HL-60/S4 treated with retinoic acid at 250 ng/mL for 4 days and 3 days (cell line): ENCODE data around the gene NOTCH3.

Experiments used
- in situ Hi-C: fragments of 300-500 bp; cut with MboI; formaldehyde crosslinking; loops from 2 replicates; pipeline ENCODE4 v1.7.0; 2022; ENCODE audit warnings: low sequenced_read_pairs

Gene NOTCH3

DNA sequence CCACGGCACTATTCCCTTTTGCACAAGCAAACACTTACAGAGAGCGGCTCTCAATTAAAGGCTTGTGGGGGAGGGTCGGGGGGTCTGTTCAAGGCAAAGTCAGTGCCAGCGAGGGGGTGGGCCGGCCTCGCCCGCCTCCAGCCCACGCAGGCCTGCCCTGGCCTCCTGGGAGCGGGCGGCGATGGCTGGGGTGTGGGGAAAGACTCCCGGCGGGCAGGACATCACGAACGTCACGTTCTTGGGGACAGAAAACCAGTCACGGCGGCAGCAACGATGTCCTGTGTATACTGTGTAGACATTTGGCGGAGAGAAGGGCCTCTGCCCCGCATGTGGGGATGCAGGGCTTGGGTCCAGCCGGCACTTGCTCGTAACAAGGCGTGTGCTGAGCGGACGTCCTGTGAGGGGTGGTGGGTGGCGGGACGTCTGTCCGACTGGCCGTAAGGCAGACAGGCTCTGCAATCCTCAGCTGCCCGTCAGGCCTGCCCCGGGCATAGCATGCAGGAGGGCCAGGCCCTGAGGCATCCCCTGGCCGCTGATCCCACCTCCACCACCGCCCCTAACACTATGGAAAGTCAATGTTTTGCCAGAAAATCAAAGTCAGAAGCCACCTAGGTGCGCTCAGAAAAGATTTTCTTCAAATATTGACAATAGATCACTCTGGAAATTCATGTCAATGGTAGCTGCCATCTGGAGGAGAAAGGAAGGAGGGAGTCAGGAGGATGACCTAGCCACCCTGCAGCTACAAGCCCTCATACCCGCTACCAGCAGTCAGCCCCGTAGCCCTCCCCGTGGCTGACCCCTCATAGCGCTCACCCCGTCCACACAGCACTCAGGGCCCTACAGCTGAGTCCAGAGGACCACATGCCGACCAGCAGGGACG lies 37.2 kb upstream of the NOTCH3 start:
- in situ Hi-C loops = no loop called here

DNA sequence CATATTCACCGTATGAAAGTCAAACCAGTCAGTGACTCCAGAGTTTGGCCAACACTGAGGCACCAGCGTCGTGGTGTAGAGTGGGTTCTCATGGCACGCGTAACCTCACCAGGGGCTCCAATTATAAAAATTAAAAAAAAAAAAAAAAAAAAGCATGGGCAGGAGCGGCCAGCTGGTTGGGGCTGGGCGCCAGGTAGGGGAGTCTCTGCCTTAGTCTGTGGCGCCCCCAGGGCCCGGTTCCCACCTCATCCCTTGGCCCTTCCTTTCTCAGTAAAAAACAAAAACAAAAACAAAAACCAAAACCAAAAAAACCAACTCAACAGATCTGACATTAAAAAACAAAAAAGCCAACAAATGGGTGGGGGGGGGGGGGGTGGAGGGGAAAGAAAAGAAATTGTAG lies 36.1 kb upstream of the NOTCH3 start:
- in situ Hi-C loops = no loop called here

DNA sequence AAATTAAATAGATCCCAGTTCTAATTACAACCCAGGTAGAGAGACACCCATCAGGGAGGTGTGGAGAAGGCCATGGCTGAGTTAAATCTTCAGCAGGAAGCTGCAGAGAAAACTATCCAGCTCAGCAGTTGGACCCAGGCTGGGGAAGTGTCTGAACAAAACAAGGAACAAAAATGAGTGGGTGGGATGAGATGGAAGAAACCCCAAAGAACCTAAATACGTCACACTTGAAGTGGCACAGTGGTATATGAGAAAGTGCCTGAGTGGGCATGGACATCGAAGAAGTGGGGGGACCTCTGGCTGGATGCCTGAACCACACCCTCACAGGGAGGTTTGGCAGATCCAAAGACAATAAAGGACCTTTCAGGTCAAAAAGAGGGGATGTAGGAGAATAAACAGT lies 35.0 kb upstream of the NOTCH3 start:
- in situ Hi-C loops = no loop called here

DNA sequence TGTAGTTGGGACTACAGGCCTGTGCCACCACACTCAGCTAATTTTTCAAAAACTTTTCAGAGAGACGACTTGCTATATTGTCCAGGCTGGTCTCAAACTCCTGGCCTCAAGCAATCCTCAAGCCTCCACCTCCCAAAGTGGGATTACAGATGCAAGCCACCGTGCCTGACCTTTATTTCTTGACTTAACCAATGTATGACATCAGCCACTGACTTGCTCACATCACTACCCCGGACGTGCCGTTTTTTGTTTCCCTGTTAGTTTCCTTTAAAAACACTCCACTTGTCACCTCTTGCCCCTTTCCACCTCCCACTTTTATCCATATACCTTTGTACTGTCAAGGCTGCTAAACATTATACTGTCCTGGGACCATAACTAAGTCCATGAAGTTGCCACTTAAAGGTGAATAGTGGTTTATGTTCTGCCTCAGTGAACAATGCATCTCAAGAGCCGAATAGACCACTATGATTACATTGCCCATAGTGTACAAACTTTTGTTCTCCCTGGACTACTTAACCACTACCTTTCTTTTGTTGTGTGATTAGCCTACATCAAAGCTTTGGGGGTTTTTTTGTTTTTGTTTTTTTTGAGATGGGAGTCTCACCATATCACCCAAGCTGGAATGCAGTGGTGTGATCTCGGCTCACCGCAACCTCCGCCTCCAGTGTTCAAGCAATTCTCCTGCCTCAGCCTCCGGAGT lies 33.8 kb upstream of the NOTCH3 start:
- in situ Hi-C loops = no loop called here

DNA sequence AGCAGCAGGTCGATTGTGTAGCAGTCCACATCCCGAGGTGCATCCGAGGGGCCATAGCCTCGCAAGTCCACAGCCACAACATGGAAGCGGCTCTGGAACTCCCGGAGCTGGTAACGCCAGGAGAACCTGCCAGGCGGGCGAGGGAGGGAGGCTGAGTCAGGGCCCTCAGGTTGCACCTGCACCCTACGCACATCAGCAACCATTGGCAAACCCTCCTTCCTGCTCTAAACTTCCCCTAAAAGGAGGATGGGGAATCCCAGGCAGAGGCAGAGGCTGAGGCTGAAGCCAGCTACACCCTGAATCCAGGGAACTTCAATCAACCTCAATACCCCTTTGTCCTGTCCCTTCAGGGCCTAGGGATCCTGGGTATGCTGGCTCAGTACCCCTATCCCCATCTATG lies 30.5 kb upstream of the NOTCH3 start:
- in situ Hi-C loops = no loop called here

DNA sequence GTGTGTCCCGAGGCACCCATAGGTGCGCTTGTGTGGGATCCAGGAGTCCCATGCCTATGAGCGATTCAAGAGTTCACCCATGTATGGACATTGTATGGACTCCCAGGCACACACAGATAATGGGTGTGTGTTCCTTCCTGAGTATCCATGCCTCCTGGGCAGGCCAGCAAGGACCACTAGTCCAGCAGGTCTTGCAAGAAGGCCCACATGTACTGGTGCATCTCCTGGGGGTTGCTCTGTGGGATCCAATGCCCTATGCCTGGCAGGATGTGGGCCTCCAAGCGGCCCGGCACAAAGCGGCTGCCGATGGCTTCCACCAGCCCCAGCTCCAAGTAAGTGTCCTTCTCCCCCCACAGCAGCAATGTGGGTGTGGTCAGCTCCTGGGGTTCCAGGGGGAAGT lies 26.5 kb upstream of the NOTCH3 start:
- in situ Hi-C loops = no loop called here

DNA sequence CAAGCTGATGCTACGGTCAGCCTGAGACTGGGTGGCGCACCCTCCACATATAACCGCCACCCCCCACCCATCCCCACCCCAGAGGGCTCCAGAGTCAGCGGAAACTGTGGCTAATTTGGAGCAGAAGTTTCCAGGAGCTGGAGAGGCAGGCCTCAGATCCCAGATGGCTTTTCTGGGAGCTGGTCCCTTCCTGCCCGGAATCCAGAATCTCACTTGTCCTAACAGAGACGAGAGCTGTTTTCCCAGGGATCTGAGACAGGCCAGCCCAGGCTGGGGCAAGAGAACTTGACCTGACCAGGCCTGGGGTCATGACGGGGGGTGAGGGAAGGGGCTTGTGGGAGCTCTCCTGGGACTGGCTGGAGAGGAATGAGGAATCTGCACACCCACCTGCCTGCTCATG lies 25.0 kb upstream of the NOTCH3 start:
- in situ Hi-C loops = no loop called here

DNA sequence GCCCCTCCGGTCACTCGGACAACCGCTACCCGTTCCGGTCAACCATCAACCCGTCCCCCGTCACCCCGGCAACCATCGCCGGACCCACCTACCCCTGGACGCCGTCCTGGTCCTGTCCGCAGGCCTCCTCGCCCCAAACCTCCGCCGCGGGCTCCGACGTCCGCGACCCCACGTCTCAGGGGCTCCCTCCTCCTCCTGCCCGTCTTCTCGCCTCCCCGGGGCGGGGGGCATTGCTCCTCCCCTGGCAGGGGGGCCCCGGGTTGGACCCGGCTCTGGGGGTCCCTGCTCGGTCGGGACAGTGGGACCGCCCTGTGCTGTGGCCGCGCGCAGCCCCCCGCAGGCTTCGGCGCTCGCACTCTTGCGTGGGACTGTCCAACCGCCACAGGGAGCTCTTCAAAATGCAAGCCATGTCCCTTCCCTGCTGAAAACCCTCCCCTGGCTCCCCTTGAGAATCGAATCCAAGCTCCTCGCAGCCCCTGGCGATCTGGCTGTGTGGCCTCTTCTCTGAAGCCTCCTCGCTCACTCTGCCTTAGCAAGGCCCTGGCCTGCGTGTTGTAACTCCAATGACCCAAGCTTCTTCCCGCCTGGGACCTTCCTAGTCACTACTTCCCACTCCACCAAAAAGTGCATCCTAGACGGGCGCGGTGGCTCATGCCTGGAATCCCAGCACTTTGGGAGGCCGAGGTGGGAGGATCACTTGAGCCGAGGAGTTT lies 23.0 kb upstream of the NOTCH3 start:
- in situ Hi-C loops = no loop called here

DNA sequence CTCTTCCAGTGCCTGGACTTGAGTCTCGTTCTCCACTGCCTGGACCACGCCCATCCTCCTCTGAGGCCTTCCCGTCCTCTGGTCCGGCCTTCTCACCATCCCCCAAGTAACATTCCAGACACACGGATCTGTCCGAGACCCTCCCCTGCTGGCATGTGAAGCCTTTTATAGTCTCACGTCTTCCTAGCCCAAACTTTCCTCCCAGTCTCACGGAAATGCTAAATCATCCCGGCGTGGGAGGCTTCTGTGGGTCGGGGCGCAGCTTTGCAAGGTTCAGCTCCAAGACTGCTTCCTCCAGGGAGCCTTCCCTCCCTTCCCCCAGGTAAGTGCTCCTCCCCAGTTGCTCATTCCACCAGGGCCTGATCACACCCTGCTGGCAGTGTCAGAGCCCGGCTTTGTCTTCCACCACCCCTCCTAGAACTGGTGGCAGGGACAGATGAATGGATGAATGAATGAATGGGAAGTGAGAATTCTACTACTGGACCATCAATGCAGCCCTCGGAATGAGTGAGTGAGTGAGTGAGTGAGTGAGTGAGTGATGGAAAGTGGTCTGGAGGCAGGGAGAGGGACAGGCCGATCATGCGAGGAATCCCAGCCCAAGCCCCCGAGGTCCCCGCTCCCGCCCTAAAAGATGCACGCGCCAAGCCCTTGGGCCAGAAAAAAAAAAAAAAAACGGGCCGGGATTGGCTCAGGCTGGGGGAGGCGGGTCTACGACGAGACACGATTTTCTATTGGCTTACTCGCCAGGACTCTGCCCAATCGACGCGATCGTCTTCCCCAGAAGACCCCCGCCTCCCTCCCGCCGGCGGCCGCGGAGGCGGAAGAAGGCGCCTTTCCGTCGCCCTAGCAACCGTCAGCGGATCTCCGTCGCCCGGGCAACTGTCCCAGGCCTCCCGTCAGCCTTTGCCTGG lies 22.2 kb upstream of the NOTCH3 start:
- in situ Hi-C loops = no loop called here

DNA sequence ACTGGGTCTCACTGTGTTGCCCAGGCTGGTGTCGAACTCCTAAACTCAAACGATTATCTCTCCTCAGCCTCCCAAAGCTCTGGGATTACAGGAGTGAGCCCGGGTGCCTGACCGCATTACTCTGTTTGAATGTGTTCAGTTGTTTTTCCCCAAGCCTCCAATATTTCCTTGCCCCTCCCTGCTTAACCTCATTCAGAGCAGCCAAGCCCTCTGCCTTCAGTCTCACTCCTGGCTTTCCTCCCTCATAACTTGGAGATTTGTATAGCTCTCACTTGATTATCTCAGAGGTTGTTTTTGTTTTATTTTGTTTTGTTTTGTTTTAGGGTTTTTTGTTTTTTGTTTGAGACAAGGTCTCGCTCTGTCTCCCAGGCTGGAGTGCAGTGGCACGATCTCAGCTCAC lies 20.0 kb upstream of the NOTCH3 start:
- in situ Hi-C loops = no loop called here

DNA sequence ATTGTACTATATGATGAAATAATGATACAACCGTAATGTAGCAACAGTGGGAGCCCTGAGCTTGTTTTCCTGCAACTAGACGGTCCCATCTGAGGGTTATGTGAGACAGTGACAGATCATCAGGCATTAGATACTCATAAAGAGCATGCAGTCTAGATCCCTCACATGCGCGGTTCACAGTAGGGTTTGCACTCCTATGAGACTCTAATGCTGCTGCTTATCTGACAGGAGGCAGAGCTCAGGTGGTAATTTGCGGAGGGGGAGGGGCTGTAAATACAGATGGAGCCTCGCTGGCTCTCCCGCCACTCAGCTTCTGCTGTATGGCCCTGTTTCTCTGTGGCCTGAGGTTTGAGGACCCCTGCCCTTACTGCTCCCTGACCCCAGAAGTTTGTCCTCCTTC lies 17.7 kb upstream of the NOTCH3 start:
- in situ Hi-C loops = no loop called here

DNA sequence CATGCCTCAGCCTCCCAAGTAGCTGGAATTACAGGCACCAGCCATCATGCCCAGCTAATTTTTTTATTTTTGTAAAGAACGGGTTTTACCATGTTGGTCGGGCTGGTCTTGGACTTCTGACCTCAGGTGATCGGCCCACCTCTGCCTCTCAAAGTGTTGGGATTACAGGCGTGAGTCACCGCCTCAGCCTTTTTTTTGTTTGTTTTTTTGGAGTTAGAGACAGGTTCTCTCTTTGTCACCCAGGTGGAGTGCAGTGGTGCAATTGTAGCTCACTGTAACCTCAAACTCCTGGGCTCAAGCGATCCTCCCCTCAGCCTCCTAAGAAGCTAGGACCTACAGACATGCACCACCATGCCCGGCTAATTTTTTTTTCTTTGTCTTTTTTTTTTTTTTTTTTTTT lies 15.6 kb upstream of the NOTCH3 start:
- in situ Hi-C loops = no loop called here

DNA sequence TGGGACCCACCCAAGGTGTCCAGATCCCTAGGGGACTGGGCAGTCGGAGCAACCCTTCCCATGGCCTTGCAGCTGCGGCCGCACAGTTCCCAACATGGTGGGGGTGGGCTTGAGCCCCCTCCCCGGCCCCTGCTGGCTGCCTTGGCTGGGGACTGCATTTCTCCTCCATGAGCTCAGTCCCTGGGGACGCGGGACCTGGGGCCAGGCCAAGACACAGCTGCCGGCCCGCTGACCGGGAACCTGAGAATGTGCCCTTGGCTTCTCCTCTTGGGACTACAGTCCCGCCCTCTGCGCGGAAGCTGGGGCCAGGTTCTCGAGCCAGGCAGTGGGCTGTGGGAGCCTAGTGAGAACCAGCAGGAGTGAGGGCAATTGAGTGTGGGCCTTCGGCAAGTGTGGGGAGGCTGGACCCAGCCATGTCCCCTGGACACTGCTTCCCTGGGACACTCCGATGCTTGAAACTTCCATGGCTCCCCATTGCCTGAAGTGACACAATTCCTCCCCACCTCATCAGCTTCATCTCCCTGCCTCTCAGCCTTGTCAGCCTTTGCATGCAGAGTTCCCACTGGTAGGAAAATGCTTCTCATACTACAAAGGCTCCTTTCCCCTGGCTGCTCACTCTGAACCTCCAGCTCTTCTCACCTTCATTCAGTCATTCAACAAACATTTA lies 13.1 kb upstream of the NOTCH3 start:
- in situ Hi-C loops = no loop called here

DNA sequence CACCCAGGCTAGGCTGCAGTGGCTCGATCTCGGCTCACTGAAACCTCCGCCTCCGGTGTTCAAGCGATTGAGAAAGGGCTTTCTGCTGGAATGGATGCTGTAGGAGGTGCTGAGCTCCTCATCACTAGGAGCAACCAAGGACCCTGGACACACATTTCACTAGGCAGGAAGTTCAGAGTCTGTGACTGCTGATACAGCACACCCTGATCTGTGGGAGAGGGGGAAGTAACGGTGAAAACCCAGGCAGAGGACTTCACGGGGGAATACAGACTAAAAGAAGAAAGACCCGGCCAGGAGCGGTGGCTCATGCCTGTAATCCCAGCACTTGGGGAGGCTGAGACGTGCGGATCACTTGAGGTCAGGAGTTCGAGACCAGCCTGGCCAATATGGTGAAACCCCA lies 11.9 kb upstream of the NOTCH3 start:
- in situ Hi-C loops = no loop called here

DNA sequence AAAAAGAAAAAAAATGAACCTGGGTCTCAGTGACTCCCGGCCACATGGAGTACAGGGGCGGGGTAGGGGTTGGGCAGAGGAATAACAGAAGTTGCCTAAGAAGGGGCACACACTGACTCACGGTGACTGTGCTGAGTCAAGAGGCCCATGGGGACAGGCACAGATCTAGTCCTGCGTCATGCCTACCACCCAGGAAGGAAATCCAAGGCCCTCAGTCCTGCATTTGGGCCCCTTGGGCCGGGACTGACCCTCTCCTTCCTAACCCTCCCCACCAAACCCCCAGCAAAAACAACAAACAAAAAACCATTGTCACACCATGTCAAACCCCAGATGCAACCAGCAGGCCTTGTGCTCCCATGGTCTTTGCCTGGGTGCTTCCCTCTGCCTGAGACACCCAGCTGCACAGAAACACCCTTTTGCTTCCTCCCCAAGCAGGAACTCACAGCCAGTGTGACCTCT lies 9.6 kb upstream of the NOTCH3 start:
- in situ Hi-C loops = no loop called here

DNA sequence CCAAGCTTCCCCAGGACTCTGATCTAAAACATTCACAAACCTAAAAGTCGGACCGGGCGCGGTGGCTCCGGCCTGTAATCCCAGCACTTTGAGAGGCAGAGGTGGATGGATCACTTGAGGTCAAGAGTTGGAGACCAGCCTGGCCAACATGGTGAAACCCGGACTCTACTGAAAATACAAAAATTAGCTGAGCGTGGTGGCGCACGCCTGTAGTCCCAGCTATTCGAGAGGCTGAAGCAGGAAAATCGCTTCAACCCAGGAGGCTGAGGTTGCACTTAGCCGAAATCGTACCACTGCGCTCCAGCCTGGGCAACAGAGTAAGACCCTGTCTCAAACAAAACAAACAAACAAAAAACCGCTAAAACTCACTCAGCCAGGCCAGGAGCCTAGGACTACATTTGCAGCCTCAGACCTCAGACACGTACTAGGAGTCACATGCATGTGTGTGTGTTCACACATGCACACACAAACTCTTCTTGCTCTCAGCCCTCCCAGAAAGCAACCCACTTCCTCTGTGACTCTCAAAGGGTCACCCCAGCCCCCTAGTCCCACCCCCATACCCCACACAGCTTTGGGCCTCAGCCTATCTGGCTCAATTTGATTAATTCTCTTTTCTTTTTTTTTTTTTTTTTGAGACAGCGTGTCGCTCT lies 704 bp upstream of the NOTCH3 start:
- in situ Hi-C loops = no loop called here

DNA sequence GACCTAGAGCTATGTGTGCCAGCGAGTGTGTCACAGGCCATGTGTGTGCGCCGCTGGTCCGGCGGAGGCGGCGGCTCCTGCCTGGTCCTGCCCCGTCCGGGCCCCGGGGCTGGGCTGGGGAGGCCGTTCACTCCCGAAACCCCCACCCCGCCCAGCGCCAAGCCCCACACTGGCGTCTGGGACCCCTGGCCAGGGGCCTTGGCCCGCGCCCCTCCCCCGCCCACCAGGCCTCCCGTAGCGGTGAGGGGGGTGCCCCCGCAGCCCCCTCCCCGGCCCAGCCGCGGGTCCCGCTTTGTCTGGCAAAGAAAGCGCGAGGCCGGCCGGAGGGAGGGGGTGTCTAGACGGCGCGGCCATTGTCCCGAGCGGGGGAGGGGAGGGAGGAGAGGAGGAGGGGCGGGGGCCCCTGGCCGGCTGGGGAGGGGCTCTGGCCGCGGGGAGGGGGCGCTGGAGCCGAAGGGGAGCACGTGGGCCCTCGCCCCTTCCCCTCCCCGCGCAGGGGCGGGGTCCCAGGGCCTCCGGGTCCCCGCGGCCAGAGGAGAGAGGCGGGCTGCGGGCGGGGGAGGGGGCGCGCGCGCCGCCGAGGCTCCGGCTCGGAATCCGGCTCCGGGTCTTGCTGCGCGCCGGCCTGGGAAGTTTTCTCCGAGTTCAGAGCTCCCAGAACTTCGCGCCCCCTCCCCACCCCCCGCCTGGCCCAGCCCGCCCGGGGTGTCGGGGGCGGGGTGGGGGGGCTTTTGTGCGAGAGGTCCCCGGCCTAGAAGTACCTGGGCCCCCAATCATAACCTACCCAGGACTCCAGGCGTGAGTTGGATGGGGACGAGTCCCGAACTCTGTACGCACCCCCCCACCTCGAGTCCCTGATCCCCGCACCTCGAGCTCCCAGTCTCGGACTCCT lies 888 bp downstream of the NOTCH3 start:
- in situ Hi-C loops = no loop called here

DNA sequence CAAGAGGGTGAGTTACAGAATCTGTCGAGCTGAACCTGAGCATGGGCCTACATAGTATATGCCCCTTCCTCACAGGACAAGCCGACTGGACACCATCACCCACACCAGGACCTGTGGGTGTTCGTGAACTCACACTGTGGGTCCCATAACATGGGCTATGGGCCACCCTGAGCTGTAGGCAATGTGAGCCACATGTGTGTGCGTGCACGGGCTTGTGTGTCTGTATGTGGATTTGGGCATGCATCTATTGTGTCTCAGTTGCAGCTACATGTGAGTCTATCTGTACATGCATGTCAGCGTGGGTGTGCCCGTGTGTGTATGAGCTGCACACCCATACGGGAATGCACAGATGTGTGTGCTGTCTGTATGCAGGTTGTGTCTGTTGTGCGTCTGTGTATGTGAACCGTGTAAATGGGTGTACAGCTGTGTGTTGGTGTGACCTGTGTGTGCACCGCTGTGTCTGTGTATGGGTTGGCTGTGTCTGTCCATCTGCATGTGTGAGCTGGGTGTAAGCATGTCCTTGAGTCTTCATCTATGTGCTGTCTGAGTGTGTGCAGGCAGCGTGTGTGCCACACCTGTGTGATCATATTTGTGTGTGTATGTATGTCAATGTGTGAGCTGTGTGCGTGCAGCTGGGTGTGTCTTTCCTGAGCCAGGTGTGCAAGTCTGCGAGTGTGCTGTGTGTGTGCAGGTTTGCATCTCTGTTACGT lies 1.7 kb downstream of the NOTCH3 start:
- in situ Hi-C loops = no loop called here
